Stomach (tissue), 9 donors: ENCODE measurements around the gene TSHZ2. TPM values are rescaled to one million over a fixed set of nuclear protein-coding genes. Genes with fewer than 3 reads are reported as not detected.
A peak's percentile ranks its signal among the peaks of the same experiment; 100 is the strongest.

ENCODE experiments used
- DNase-seq, 2 donors: peaks; one replicate each; pipeline versions ENCODE4 v3.0.0 to v3.0.0-alpha.2; 2013 to 2019
- H3K27ac ChIP-seq, 5 donors: fragments of 200-600 bp in 4 of 5; sonication (generic) in 4 of 5; one replicate each; pipeline ENCODE4 v1.5.1; 2013 to 2019; ENCODE audit warnings: mild to moderate bottlenecking in 1 of 5, moderate library complexity in 1 of 5
- H3K27me3 ChIP-seq, 3 donors: fragments of 200-600 bp; sonication (generic); one replicate each; pipeline ENCODE4 v1.5.1; 2017 to 2019; ENCODE audit warnings: mixed run types in 1 of 3
- H3K36me3 ChIP-seq, 4 donors: fragments of 200-600 bp; sonication (generic); 1 replicate in 3 of 4; 2 replicates in 1 of 4; pipeline ENCODE4 v1.5.1; 2016 to 2019
- H3K4me1 ChIP-seq, 4 donors: fragments of 200-600 bp; sonication (generic); one replicate each; pipeline ENCODE4 v1.5.1; 2016 to 2019
- H3K4me3 ChIP-seq, 4 donors: fragments of 200-600 bp; sonication (generic) in 3 of 4; one replicate each; pipeline ENCODE4 v1.5.1; 2016 to 2019; ENCODE audit warnings: mild to moderate bottlenecking in 1 of 4
- H3K9me3 ChIP-seq, 4 donors: fragments of 200-600 bp; sonication (generic); one replicate each; pipeline ENCODE4 v1.5.1; 2016 to 2019
- CTCF ChIP-seq, 7 experiments: fragments of 450-650 bp in 4 of 7; fragments of 200-600 bp in 3 of 7; sonication (generic) in 3 of 7; IDR thresholded peaks; one replicate each; pipeline ENCODE4 v1.5.1; 2016 to 2019; ENCODE audit warnings: antibody characterized with exemption in 7 of 7, control low read depth in 2 of 7, mild to moderate bottlenecking in 1 of 7
- EP300 ChIP-seq: sonication (generic); formaldehyde crosslinking; IDR thresholded peaks from one replicate; pipeline ENCODE4 v1.6.1; 2017; ENCODE audit warnings: antibody characterized with exemption
- POLR2A ChIP-seq, 4 donors: fragments of 450-650 bp; IDR thresholded peaks; one replicate each; pipeline ENCODE4 v1.6.1; 2016; ENCODE audit warnings: antibody characterized with exemption in 4 of 4, control low read depth in 2 of 4, mild to moderate bottlenecking in 1 of 4, moderate library complexity in 1 of 4
- POLR2AphosphoS5 ChIP-seq, 3 donors: sonication (generic); formaldehyde crosslinking; IDR thresholded peaks; one replicate each; pipeline ENCODE4 v1.6.1; 2016; ENCODE audit warnings: antibody characterized with exemption in 3 of 3
- WGBS, 5 donors: extraction: QIAGEN DNeasy Blood & Tissue Kit in 3 of 5; methylation state at CpG; one replicate each; pipeline versions ENCODE4 v1.1.5 to v1.1.7; 2013 to 2018; 5-methylcytosine and 5-hydroxymethylcytosine counted together
- intact Hi-C: fragments of 100-400 bp; cut with DNase I; formaldehyde crosslinking; loops from one replicate; pipeline ENCODE4 v1.15.1; 2023; ENCODE audit warnings: low total_unique reads
- polyA plus RNA-seq, 3 donors: library from polyadenylated mRNA; stranded (reverse); fragments of 200-250 nt; gene quantifications; one replicate each; pipeline ENCODE4 v1.2.3, GENCODE V29; 2013
- total RNA-seq, 5 donors: library from RNA; depleted of rRNA; stranded (reverse); fragments of >200 nt; gene quantifications; one replicate each; pipeline versions ENCODE4 v1.1.0 to v1.2.3, GENCODE V29; 2014 to 2016
- donor health status: healthy with polysubstance abuse.
- donor health status: Bipolar disorder and iron deficiency.
- donor health status: healthy.

The TSHZ2 gene
- total and polyA plus RNA-seq, 8 donors: 2.9 to 20.5 (median 5.8) TPM

- peak in 1 of 2 donors; percentile 37 for DNase-seq
- Histone ChIP-seq H3K9me3 (no peaks in the 10 kb centered on the region), H3K27ac (no peak overlapping the region), H3K4me3 (no peak overlapping the region), H3K4me1 (peaks cover 0 to 8% (median 0%) of the 10 kb centered on the region in 4 donors), H3K27me3 (peaks cover 0 to 4% (median 0%) of the 10 kb centered on the region in 3 donors), H3K36me3 (no peaks in the 10 kb centered on the region)
- WGBS, 5 donors: 54 to 72% (median 62%) methylated on average over 14 of the region's 14 CpGs
- TF ChIP-seq EP300 (no peak), CTCF (IDR thresholded peaks at IDR 0.05) (no peak), POLR2A (IDR thresholded peaks at IDR 0.05) (no peak), POLR2AphosphoS5 (IDR thresholded peaks at IDR 0.05) (no peak)
- intact Hi-C loops: no loop called here
Observed at GRCh38 chr20:53495398-53496092, 523.4 kb downstream of the TSHZ2 start.

- no peaks in the 10 kb centered on the region for H3K36me3 ChIP-seq
- WGBS, 5 donors: 75 to 94% (median 93%) methylated on average over 3 of the region's 3 CpGs
- TF ChIP-seq POLR2AphosphoS5 (IDR thresholded peaks at IDR 0.05) (no peak), POLR2A (IDR thresholded peaks at IDR 0.05) (no peak), EP300 (no peak), CTCF (IDR thresholded peaks at IDR 0.05) (no peak)
- peaks cover 0 to 4% (median 0%) of the 10 kb centered on the region in 3 donors for H3K27me3 ChIP-seq
- peaks cover 0 to 8% (median 0%) of the 10 kb centered on the region in 4 donors for H3K4me1 ChIP-seq
- no peak overlapping the region for H3K27ac ChIP-seq
- H3K4me3 ChIP-seq: no peak overlapping the region
- no peak for DNase-seq
- intact Hi-C loops: no loop called here
- H3K9me3 ChIP-seq: no peaks in the 10 kb centered on the region
Observed at GRCh38 chr20:53497246-53497645, 525.1 kb downstream of the TSHZ2 start.

- Histone ChIP-seq H3K27me3 (peaks cover 0 to 4% (median 0%) of the 10 kb centered on the region in 3 donors), H3K4me1 (peaks cover 0 to 3% (median 0%) of the 10 kb centered on the region in 4 donors), H3K9me3 (no peaks in the 10 kb centered on the region), H3K36me3 (no peaks in the 10 kb centered on the region), H3K27ac (no peak overlapping the region), H3K4me3 (no peak overlapping the region)
- DNase-seq: no peak
- WGBS, 5 donors: 64 to 88% (median 86%) methylated on average over 4 to 5 of the region's 5 CpGs
- intact Hi-C loops: no loop called here
- TF ChIP-seq EP300 (no peak), CTCF (IDR thresholded peaks at IDR 0.05) (no peak), POLR2AphosphoS5 (IDR thresholded peaks at IDR 0.05) (no peak)
Observed at GRCh38 chr20:53498341-53498740, 526.2 kb downstream of the TSHZ2 start.

GRCh38 chr20:53500651-53501050 is 528.5 kb downstream of the TSHZ2 start:
- Histone ChIP-seq H3K9me3 (no peaks in the 10 kb centered on the region), H3K4me1 (no peaks in the 10 kb centered on the region), H3K4me3 (no peak overlapping the region), H3K27ac (no peak overlapping the region), H3K36me3 (no peaks in the 10 kb centered on the region), H3K27me3 (no peaks in the 10 kb centered on the region)
- no peak for TF ChIP-seq EP300
- no peak for TF ChIP-seq POLR2A (IDR thresholded peaks at IDR 0.05)
- no peak for TF ChIP-seq CTCF (IDR thresholded peaks at IDR 0.05)
- TF ChIP-seq POLR2AphosphoS5 (IDR thresholded peaks at IDR 0.05): no peak
- no peak for DNase-seq
- intact Hi-C loops: no loop called here
